Esophagus muscularis mucosa (tissue), 3 donors: ENCODE measurements around the gene ZNF296.

Experiments used
- CTCF ChIP-seq, 3 experiments: fragments of 200-600 bp in 2 of 3; fragments of 450-650 bp in 1 of 3; sonication (generic) in 2 of 3; IDR thresholded peaks; one replicate each; pipeline ENCODE4 v1.5.1; 2017 to 2019; ENCODE audit warnings: antibody characterized with exemption in 3 of 3, mild to moderate bottlenecking in 2 of 3, moderate library complexity in 1 of 3
- POLR2A ChIP-seq: fragments of 450-650 bp; IDR thresholded peaks from one replicate; pipeline ENCODE4 v1.6.1; 2017; ENCODE audit warnings: antibody characterized with exemption, moderate library complexity, mild to moderate bottlenecking, low read depth

GRCh38 chr19:45087531-45087930 is 11.3 kb upstream of the ZNF296 start:
- no peak for TF ChIP-seq CTCF (IDR thresholded peaks at IDR 0.05)
- TF ChIP-seq POLR2A, result no peak
